Measurements from ENCODE around the gene PRG3. TPM values are rescaled to one million over a fixed set of nuclear protein-coding genes. Genes with fewer than 3 reads are reported as not detected.

PRG3 gene
- total RNA-seq, 1 donor from 2014 or later = not detected

DNA sequence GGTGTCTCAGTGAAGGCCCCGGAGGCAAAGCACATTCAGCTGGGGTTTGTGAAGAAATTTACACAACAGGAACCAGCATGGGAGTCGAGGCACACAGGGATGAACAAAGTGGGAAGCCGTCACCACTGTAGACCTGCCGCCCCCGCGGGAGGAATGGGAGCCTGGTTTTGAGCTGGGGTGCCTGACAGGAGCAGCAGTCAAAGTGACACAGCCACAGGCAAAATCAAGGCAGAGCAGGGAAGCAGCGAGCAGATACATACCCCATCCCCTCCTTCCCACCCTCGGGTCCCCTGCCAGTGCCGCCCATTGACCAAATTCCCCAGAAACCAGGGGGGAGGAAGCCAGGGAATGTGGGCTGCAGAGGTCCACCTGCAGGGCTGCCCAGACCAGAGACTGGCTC is 22.0 kb downstream of the PRG3 start:
- no peaks in the 10 kb centered on the region for H3K36me3 Mint-ChIP-seq (ENCODE audit: low read depth, unreplicated experiment)
- H3K27me3 Mint-ChIP-seq (ENCODE audit: unreplicated experiment) = peaks cover 5% of the 10 kb centered on the region
- no peak for DNase-seq (ENCODE audit: low spot score)
- no peaks in the 10 kb centered on the region for H3K4me1 Mint-ChIP-seq (ENCODE audit: unreplicated experiment)
- H3K4me3 Mint-ChIP-seq (ENCODE audit: unreplicated experiment) = no peak overlapping the region
- no peak overlapping the region for H3K27ac Mint-ChIP-seq (ENCODE audit: unreplicated experiment)
- H3K9me3 Mint-ChIP-seq (ENCODE audit: unreplicated experiment) = no peaks in the 10 kb centered on the region
- TF ChIP-seq, protein P1, sequence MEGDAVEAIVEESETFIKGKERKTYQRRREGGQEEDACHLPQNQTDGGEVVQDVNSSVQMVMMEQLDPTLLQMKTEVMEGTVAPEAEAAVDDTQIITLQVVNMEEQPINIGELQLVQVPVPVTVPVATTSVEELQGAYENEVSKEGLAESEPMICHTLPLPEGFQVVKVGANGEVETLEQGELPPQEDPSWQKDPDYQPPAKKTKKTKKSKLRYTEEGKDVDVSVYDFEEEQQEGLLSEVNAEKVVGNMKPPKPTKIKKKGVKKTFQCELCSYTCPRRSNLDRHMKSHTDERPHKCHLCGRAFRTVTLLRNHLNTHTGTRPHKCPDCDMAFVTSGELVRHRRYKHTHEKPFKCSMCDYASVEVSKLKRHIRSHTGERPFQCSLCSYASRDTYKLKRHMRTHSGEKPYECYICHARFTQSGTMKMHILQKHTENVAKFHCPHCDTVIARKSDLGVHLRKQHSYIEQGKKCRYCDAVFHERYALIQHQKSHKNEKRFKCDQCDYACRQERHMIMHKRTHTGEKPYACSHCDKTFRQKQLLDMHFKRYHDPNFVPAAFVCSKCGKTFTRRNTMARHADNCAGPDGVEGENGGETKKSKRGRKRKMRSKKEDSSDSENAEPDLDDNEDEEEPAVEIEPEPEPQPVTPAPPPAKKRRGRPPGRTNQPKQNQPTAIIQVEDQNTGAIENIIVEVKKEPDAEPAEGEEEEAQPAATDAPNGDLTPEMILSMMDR (IDR thresholded peaks at IDR 0.05; ENCODE audit: unreplicated experiment) = no peak

DNA sequence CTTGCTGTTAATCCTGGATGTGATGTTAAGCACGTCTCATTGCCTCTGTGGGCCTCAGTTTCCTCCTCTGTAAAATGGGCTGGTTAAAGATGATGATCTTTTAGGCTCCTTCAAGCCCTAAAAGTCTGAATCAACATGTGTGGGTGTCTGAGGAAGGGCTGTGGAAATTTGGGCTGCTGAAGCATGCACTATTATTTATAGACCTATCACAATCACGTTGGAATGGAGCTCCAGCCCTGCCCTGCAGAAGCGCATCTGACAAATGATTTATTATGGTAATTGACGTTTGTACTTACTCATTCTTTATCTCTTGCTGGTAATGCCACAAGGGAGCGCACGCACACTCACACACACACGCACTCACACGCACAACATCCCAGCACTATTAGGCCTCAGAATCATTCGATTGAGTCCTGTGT is 22.4 kb downstream of the PRG3 start:
- Mint-ChIP-seq H3K9me3 (ENCODE audit: unreplicated experiment) (no peaks in the 10 kb centered on the region), H3K4me1 (ENCODE audit: unreplicated experiment) (no peaks in the 10 kb centered on the region), H3K27me3 (ENCODE audit: unreplicated experiment) (peaks cover 6% of the 10 kb centered on the region), H3K27ac (ENCODE audit: unreplicated experiment) (no peak overlapping the region), H3K36me3 (ENCODE audit: low read depth, unreplicated experiment) (no peaks in the 10 kb centered on the region), H3K4me3 (ENCODE audit: unreplicated experiment) (no peak overlapping the region)
- TF ChIP-seq, protein P1 (IDR thresholded peaks at IDR 0.05; ENCODE audit: unreplicated experiment) = no peak
- DNase-seq (ENCODE audit: low spot score) = no peak

DNA sequence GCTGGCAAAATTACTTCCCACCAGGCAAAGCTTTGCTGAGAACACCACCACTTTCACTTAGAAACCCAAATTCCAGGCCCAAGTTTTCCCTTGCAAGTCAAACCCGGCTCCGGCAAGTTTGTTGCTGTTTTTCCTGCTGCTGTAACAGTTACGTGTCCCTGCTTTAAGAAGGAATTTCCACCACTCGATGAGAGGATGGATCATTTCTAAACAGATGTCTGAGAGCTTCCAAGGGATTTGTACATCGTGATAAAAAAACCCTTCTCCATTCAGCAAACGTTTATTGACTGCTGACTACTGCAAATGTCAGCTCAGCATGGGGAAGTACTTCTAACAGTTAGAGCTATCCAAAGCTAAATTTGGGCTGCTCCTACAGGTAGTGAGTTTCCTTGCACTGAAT is 23.1 kb downstream of the PRG3 start:
- H3K4me1 Mint-ChIP-seq (ENCODE audit: unreplicated experiment) = no peaks in the 10 kb centered on the region
- no peaks in the 10 kb centered on the region for H3K9me3 Mint-ChIP-seq (ENCODE audit: unreplicated experiment)
- TF ChIP-seq, protein P1 (IDR thresholded peaks at IDR 0.05; ENCODE audit: unreplicated experiment) = no peak
- H3K4me3 Mint-ChIP-seq (ENCODE audit: unreplicated experiment) = no peak overlapping the region
- no peak for DNase-seq (ENCODE audit: low spot score)
- no peak overlapping the region for H3K27ac Mint-ChIP-seq (ENCODE audit: unreplicated experiment)
- H3K36me3 Mint-ChIP-seq (ENCODE audit: low read depth, unreplicated experiment) = no peaks in the 10 kb centered on the region
- H3K27me3 Mint-ChIP-seq (ENCODE audit: unreplicated experiment) = peaks cover 5% of the 10 kb centered on the region

DNA sequence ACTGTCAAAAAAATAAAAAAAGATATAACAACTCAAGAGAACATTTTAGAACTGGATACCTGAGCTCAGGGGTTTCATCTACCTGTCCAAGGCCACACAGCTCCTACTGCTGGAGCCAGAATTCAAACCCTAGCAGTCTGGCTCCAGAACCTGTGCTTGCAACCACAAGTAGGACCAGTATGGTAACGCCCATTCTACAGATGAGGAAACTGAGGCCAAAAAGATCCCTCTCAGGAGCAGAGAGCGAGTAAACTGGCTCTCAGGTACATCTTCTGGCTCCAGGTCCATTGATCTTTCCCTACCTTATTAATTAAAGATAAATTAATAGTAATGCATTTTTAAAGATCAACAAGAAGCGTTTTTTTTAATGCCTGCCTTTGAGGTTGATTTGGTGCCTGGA is 23.6 kb downstream of the PRG3 start:
- H3K36me3 Mint-ChIP-seq (ENCODE audit: low read depth, unreplicated experiment) = no peaks in the 10 kb centered on the region
- no peak overlapping the region for H3K27ac Mint-ChIP-seq (ENCODE audit: unreplicated experiment)
- H3K9me3 Mint-ChIP-seq (ENCODE audit: unreplicated experiment) = no peaks in the 10 kb centered on the region
- TF ChIP-seq, protein P1 (IDR thresholded peaks at IDR 0.05; ENCODE audit: unreplicated experiment) = no peak
- H3K4me1 Mint-ChIP-seq (ENCODE audit: unreplicated experiment) = no peaks in the 10 kb centered on the region
- DNase-seq (ENCODE audit: low spot score) = no peak
- H3K4me3 Mint-ChIP-seq (ENCODE audit: unreplicated experiment) = no peak overlapping the region
- peaks cover 5% of the 10 kb centered on the region for H3K27me3 Mint-ChIP-seq (ENCODE audit: unreplicated experiment)

DNA sequence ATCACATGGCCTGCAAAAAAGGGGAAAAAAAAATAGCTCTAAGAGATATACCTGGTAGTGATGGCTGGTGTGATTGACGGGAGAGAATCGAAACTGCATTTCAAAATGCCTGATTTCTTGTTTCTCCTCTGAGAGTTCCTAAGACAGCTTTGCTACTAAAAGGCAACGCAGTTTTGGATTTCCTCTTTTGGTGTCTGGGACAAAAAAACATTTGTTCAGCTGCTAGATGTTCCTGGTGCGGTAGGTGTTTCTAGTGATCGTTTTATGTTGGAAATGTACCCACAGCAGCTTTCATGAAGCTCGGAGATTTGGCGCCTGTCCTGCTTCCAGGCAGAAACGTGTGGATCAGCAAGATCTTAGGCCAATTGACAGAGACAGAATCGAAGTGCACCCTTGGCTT is 24.7 kb downstream of the PRG3 start:
- H3K9me3 Mint-ChIP-seq (ENCODE audit: unreplicated experiment) = no peaks in the 10 kb centered on the region
- peaks cover 5% of the 10 kb centered on the region for H3K27me3 Mint-ChIP-seq (ENCODE audit: unreplicated experiment)

More for the DNA sequence above, 24.7 kb downstream of the PRG3 start:
- no peaks in the 10 kb centered on the region for H3K4me1 Mint-ChIP-seq (ENCODE audit: unreplicated experiment)
- H3K4me3 Mint-ChIP-seq (ENCODE audit: unreplicated experiment) = no peak overlapping the region
- no peaks in the 10 kb centered on the region for H3K36me3 Mint-ChIP-seq (ENCODE audit: low read depth, unreplicated experiment)
- TF ChIP-seq, protein P1 (IDR thresholded peaks at IDR 0.05; ENCODE audit: unreplicated experiment) = no peak
- DNase-seq (ENCODE audit: low spot score) = no peak
- H3K27ac Mint-ChIP-seq (ENCODE audit: unreplicated experiment) = no peak overlapping the region
